AG08396 (cell line): ENCODE results near the gene PDCD1LG2.

Source experiments
- DNase-seq: peaks from one replicate; pipeline ENCODE4 v3.0.0; 2012; ENCODE audit warnings: low spot score, mixed read lengths

Gene PDCD1LG2

GRCh38 chr9:5531101-5531882 lies 21.0 kb downstream of the PDCD1LG2 start:
- DNase-seq, result no peak

DNA sequence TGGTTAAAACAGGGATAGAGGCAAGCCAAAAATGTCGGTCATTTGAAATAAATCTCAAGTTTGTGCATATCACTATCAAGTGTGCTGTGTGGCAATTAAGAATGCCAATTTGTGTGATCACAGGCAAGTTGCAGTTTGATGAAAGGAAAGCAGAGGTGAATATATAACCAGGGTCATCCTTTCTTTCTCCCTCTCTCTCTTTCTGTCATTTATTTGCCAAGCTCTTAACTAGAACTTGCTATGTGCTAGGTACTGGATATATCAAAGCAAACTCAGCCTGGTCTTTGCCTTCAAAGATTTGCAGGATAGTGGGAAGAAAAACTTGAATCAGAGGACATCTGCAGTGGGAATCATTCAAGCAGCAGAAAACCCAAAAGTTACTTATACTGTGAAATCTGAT lies 22.0 kb downstream of the PDCD1LG2 start:
- DNase-seq, result no peak

DNA sequence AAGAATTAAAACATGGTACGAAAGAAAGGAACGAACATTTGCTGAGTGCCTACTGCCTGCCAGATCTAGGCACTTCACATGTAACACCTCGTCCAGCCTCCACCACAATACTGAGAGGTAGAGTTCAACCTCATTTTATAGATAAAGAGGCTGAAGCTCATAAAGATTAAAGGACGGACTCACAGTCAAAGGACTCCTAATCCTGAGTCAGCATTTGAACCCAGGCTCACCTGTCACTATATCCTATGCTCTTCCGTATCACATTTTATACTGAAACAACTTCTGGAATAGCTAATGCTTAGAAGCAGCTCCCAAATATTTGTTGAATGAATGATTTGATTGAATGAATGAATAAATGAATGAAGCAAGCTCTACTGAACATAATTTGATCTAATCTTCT lies 22.5 kb downstream of the PDCD1LG2 start:
- DNase-seq, result no peak

DNA sequence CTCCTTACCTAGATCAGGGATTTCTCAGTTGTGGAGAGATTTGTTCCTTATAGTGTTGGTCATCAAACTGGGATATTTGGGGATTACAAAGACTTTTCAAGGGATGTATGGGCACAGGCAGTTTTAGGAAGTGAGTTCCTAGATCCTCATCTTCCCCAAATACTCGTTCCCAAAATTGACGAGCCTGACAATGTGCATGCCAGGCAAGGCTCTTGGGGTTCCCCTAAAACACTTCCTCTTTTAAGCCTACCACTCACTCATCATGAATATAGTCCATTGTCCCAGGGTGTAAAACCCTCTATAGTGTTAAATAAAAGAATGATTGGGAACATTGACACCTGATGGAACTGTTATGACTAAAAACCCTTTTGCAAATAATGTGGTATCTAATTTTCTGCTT lies 26.4 kb downstream of the PDCD1LG2 start:
- DNase-seq, result no peak

GRCh38 chr9:5543875-5544702 lies 33.8 kb downstream of the PDCD1LG2 start:
- DNase-seq, result no peak

- peak; percentile 30 for DNase-seq
These were observed 39.6 kb downstream of the PDCD1LG2 start for GRCh38 chr9:5549658-5550650.

DNA sequence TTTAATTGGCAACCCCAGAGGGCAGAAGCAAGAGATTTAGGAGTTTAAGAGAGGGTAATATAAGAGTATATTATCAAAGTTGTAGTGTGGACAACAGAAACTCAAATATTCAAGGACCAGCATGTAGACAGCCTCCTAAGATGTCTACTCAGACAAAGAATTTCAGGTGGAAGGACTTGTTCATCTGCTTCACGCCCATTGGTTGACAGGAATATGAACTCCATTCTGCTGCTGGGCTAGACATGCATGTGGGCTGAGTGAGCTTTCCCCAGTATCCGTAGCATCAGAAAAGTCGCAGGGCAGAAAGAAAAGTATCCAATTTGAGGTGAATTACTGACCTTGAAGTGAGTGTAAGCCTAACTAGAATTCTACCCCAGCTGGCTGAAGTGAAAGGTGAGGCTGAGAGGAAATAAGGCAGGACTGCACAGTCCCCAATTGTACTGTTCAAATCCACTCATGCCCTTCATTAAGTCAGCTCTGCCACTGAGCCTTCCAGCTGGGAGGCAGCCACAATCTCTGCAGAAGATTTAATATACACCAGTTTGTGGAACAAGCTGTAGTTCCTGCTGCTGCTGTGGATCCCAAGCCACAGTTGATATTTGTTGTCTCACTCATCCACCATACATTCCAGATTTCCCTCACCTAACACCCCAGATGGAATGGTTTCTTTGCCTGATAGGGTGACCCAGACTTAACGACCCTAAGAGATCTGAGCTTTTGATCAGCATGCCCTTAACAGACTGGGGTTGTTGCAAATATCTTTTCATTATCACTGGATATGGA lies 41.2 kb downstream of the PDCD1LG2 start:
- DNase-seq, result no peak

- DNase-seq, result no peak
These were observed 42.0 kb downstream of the PDCD1LG2 start for GRCh38 chr9:5552301-5552700.

DNA sequence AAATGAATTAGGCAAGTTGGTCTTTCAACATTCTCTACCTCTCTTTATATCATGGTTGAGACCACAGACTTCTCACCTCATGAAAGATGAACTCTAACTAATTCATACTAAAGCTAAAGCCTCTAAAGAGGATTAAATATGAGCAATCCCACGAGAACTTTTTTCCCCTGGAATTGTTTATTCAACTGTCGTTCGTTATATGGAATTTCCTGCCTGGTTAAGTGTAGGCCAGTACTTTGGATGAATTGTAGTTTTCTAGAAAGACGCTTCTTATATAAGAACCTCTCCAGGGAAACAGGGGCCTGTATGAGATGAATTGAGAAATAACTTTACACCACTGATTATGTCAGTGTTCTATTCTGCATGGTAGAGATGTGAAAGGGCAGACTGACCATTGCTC lies 42.9 kb downstream of the PDCD1LG2 start:
- DNase-seq, result no peak

GRCh38 chr9:5554254-5554653 lies 43.9 kb downstream of the PDCD1LG2 start:
- no peak for DNase-seq

- DNase-seq, result no peak
These were observed 45.9 kb downstream of the PDCD1LG2 start for GRCh38 chr9:5556101-5556705.

- DNase-seq, result no peak
These were observed 47.6 kb downstream of the PDCD1LG2 start for GRCh38 chr9:5557606-5558587.

DNA sequence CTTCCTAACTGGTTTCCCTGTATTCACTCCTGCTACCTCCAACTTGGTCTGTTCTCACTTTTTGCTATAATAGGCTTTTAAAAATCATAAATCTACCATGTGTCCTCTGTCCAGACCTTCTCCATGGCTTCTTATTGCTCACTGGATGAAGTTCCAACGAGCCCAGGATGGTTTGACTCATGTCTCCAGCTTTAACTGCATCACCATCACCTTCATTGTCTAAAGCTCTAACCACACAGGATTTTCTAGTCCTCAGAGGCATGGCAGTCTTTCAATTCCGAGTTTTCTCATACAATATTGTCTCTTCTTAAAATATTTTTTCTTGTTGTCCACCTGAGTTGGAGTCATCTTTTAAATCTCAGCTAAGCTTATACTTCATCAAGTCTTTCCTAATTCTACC lies 49.3 kb downstream of the PDCD1LG2 start:
- DNase-seq, result no peak

GRCh38 chr9:5560443-5561100 lies 50.2 kb downstream of the PDCD1LG2 start:
- DNase-seq, result no peak

- DNase-seq, result no peak
These were observed 51.6 kb downstream of the PDCD1LG2 start for GRCh38 chr9:5561828-5562488.

DNA sequence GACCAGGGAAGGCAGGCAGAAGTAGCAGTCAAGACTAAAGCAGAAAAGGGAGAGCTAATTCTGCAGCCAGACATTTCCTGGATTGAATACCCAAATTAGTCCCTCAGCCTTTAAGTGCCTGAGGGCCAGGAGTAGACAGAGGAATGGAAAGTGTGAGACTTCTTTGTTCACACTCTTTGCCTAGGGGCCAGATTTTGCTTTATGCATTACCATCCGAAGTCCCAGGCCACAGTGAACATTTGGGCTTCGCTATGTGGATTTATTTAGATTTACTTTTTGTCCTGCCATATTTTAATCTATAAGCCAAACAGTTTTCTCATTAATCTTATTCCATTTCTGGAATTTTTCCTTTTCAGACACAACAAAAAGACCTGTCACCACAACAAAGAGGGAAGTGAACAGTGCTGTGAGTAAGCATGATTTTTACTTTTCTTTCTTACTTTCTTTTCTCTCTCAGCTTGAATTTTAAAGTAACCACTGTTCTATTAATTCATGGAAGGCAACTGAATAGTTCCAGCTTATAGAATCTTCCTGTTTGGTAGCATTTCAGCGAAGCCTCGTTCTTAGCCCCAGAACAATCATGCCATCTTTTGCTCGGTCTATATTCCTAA lies 52.6 kb downstream of the PDCD1LG2 start:
- no peak for DNase-seq

GRCh38 chr9:5563417-5563815 lies 53.1 kb downstream of the PDCD1LG2 start:
- DNase-seq, result no peak

GRCh38 chr9:5563886-5564285 lies 53.6 kb downstream of the PDCD1LG2 start:
- DNase-seq, result no peak
